ENCODE data around the gene PDE11A.

GRCh38 chr2:177593402-177593801, 479.2 kb downstream of the PDE11A start:
- no peak for TF ChIP-seq POLR2AphosphoS5 (IDR thresholded peaks at IDR 0.05)
- TF ChIP-seq CTCF (IDR thresholded peaks at IDR 0.05), result no peak
